Suprapubic skin (tissue), 3 donors: ENCODE results near the gene SRSF4.

ENCODE experiments used
- POLR2A ChIP-seq, 2 donors: fragments of 450-650 bp; IDR thresholded peaks; one replicate each; pipeline ENCODE4 v1.6.1; 2017; ENCODE audit warnings: antibody characterized with exemption in 2 of 2, mild to moderate bottlenecking in 2 of 2, moderate library complexity in 2 of 2
- TF ChIP-seq, protein P1 (sequence below), 2 donors: fragments of 200-600 bp in 1 of 2; fragments of 450-650 bp in 1 of 2; sonication (generic) in 1 of 2; IDR thresholded peaks; one replicate each; pipeline ENCODE4 v1.5.1; 2016 to 2019; ENCODE audit warnings: antibody characterized with exemption in 2 of 2, mild to moderate bottlenecking in 1 of 2, moderate library complexity in 1 of 2

DNA sequence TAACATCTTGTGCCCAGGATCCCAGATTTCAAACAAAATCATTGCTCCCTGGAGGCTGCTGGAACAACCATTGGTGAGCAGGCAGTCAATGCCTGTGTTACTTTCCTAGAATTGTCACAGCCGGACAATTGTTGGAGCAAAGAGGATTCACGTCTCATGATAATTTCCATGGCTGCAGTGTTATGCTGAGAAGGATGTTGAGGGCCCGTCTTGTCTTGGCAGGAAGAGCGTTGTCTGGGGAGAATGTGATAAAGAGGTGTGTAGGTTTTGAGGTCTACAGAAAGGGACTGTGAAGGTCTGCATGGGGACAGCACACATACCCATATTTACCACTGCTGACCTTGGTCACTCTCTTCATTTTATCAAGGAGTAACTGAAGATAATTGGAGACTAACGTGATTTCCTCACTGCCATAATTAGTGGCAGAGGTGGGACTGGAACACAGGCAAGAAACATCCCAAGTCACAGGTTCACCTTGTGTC is 42.7 kb upstream of the SRSF4 start:
- TF ChIP-seq, protein P1, sequence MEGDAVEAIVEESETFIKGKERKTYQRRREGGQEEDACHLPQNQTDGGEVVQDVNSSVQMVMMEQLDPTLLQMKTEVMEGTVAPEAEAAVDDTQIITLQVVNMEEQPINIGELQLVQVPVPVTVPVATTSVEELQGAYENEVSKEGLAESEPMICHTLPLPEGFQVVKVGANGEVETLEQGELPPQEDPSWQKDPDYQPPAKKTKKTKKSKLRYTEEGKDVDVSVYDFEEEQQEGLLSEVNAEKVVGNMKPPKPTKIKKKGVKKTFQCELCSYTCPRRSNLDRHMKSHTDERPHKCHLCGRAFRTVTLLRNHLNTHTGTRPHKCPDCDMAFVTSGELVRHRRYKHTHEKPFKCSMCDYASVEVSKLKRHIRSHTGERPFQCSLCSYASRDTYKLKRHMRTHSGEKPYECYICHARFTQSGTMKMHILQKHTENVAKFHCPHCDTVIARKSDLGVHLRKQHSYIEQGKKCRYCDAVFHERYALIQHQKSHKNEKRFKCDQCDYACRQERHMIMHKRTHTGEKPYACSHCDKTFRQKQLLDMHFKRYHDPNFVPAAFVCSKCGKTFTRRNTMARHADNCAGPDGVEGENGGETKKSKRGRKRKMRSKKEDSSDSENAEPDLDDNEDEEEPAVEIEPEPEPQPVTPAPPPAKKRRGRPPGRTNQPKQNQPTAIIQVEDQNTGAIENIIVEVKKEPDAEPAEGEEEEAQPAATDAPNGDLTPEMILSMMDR (IDR thresholded peaks at IDR 0.05) = no peak
- TF ChIP-seq POLR2A (IDR thresholded peaks at IDR 0.05) = no peak
